Activated CD4-positive, alpha-beta T cell treated with anti-CD3 and anti-CD28 coated beads, Interleukin-10, Interleukin-2, amounts not matched to agents 100 ng/mL and 50 ng/mL, durations not matched to agents 16 hours and 8 hours (primary cell): ENCODE measurements around the gene TBCD.
"Not testable (repeated sequence)": the region's sequence is repeated elsewhere in the genome, so short reads cannot be mapped to it uniquely, and the experiment has no call there.

Experiments used
- DNase-seq: peaks from one replicate; pipeline ENCODE4 v3.0.0-alpha.2; 2020

The TBCD gene

GRCh38 chr17:82767041-82767754 is 15.3 kb downstream of the TBCD start:
- peak; percentile 44 for DNase-seq

DNA sequence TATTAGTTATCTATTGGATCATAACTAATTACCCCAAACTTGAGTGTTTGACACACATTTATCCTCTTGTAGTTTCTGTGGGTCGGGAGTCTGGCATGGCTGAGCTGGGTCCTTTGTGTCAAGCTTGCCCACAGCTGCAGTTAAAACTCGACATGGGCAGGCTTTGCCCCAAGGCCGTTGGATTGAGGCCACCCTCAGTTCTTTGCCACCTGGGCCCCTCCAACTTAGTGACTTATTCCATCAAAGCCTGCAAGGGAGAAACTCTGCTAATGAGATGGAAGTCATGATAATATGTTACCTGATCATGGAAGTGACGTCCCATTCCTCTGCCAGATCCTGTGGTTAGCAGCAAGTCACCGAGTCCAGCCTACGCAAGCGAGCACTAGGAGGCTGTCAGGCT is 17.2 kb downstream of the TBCD start:
- no peak for DNase-seq

- DNase-seq: no peak
Observed at GRCh38 chr17:82772026-82772425, 20.2 kb downstream of the TBCD start.

DNA sequence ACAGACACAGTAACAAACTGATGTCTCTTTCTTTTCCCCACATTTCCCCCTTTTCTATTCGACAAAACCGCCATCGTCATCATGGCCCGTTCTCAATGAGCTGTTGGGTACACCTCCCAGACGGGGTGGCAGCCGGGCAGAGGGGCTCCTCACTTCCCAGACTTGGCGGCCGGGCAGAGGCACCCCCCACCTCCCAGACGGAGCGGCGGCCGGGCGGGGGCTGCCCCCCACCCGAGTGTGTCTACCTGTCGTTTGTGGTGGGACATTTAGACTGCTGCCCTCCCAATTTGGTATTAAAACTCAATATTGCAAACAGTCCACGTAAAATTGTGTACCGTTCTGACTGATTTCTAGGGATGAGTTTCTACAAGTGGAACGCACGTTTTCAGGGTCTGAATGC is 22.6 kb downstream of the TBCD start:
- DNase-seq: not testable (repeated sequence)

DNA sequence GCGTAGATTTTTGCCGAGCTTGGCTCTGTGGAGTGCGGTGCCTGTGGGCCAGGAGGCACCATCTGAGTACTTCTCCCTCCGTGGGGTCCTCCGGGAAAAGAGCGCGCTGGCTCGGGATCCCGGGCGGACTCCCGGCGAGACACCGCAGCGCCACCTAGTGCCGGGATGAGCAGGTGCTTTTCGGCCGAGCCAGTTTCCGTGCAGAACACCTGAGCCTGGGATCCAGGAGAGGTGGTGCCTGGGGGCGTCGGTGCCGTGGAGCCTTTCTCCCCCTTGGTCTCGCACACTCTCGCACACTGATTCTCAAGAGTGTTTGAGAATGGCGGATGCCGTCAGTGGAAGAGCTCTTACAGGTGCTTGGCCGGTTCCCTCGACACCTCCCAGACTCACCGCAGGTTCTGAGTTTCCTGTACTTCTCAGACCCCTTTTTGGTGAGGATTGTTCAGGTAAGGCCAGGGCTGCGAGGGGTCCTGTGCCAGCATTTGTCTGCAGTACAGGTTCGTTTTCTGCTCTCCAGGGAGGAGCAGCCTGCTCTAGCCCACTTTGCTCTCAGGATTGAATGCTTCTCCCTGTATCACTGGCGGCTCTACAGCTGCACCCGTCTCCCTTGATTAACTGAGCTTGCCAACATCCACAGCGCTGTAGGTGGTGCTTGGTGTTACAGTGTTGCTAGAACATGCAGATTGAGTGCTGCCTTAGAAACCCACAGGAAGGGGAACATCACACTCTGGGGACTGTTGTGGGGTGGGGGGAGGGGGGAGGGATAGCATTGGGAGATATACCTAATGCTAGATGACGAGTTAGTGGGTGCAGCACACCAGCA is 23.3 kb downstream of the TBCD start:
- peak; percentile 33 for DNase-seq

DNA sequence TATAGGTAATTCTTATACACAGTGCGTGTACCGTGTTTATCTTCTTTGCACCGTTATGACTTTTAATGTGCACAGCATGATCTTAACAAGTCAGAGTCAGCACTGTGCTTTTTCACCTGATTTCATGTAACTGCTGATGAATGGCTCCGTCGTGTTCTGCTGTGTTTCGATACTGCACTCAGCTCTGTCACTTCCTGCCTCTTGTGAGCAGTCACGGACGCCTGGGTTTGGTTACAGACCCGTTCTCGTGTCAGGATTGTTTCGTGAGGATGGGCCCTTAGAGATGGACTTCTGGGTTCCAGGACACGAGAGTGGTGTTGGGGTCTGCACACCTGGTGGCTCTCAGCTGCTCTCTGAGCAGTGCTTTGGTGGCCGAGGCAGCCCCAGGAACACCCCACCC is 24.6 kb downstream of the TBCD start:
- DNase-seq: no peak

DNA sequence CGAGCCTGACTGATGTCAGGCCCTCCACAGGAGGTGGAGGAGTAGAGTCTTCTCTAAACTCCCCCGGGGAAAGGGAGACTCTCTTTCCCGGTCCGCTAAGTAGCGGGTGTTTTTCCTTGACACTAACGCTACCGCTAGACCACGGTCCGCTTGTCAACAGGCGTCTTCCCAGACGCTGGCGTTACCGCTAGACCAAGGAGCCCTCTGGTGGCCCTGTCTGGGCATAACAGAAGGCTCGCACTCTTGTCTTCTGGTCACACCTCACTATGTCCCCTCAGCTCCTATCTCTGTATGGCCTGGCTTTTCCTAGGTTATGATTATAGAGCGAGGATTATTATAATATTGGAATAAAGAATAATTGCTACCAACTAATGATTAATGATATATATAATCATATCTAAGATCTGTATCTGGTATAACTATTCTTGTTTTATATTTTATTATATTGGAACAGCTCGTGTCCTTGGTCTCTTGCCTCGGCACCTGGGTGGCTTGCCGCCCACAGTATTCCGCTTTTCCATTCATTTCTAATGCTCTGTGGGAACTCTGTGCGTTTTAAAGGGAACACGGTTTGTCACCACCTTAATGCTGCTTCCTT is 26.0 kb downstream of the TBCD start:
- DNase-seq: not testable (repeated sequence)

DNA sequence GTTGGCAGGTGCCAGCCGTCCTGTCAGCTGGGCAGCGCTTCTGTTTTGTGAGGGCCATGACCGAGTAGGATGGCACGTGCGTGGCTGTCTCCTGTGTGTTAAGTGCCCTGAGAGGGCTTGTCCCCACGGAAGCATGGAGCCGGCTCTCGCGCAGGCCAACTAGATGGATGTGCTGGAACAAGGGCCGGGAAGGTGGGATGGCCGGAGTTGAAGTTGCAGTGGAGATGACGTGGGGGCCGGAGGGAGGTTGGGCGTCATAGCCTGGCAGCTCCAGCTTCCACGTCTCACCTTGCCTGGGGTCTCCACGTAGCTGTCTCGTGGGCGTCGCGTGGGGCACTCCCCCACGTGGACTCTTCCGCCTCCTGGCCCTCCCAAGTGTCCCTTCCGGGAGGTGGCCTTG is 27.7 kb downstream of the TBCD start:
- DNase-seq: no peak

DNA sequence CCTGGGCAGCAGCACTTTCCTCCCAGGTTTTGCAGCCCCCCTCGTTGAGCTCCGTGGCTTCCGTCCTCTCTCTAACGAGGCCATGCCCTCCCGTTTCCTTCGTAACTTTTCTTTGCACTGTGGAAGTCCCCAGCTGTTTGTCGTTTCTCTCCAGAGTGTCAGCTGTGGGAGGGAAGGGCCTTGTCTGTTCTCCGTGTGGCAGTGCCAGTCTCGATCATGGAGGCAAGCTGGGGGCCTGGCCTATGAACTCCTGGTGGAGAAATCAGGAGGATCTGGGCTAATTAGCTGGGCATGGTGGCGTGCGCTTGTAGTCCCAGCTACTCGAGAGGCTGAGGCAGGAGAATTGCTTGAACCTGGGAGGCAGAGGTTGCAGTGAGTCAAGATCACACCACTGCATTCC is 28.3 kb downstream of the TBCD start:
- no peak for DNase-seq

GRCh38 chr17:82780971-82781893 is 29.4 kb downstream of the TBCD start:
- DNase-seq: no peak

- peak; percentile 85 for DNase-seq
Observed at GRCh38 chr17:82781894-82782274, 30.0 kb downstream of the TBCD start.

GRCh38 chr17:82782657-82783207 is 30.9 kb downstream of the TBCD start:
- DNase-seq: no peak

- DNase-seq: no peak
Observed at GRCh38 chr17:82783498-82783897, 31.6 kb downstream of the TBCD start.

- DNase-seq: not testable (repeated sequence)
Observed at GRCh38 chr17:82785581-82785980, 33.7 kb downstream of the TBCD start.

GRCh38 chr17:82786427-82786826 is 34.6 kb downstream of the TBCD start:
- no peak for DNase-seq

GRCh38 chr17:82787081-82787848 is 35.4 kb downstream of the TBCD start:
- no peak for DNase-seq

DNA sequence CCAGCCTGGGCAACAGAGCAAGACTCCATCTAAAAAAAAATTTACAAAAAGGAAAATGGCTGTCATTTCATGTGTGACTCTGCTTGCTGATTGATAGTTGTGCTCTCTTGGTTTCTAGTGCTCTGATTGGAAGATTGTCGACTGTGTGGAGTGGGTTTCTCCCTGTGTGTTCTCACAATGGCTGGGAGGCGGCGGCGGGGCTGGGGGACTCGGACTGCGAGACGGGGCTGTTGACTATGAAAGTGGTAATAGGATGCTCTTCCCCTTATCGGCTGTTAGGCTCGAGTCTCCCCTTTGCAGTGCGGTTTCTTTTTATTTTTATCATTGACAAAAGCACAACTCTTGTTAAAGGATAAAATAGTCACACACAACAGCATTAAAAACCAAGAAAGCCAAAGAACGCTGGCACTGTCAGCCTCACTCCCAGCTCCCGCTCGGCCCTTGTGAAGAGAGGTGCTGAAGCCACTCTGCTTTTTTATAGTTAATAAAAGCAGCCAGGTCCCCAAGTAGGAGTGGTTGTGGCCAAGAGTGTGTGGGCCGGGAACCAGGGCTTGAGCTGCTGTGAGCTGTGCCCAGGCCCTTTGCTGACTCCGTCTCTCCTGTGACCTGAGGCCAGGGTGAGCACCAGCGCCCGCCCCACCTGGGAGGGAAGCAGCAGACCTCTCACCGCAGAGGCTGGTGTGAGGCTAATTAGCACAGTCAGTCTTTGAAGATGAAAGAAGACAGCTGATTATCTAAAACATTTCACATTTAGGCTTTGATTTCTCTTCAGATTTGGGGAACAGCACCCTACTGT is 36.5 kb downstream of the TBCD start:
- no peak for DNase-seq

GRCh38 chr17:82789051-82789592 is 37.3 kb downstream of the TBCD start:
- no peak for DNase-seq

DNA sequence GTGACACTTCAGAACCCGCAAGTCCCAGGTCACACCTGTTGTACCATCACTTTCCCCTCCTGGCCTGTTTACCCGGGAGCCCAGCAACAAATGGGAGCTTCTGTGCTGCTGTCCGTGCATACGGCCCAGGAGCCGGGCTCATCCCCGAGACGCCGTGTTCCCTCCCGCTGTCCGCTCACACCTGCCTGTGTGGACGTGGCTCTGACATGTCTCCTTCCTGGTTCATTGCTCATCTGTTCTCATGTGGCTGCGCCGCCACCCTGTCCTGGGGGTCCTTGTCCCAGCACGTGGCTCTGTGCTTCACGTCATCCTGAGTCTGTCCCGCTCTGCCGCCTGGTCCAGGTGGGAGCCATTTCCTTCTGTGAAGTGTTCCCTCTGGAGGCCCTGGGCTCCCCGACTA is 37.9 kb downstream of the TBCD start:
- DNase-seq: no peak

DNA sequence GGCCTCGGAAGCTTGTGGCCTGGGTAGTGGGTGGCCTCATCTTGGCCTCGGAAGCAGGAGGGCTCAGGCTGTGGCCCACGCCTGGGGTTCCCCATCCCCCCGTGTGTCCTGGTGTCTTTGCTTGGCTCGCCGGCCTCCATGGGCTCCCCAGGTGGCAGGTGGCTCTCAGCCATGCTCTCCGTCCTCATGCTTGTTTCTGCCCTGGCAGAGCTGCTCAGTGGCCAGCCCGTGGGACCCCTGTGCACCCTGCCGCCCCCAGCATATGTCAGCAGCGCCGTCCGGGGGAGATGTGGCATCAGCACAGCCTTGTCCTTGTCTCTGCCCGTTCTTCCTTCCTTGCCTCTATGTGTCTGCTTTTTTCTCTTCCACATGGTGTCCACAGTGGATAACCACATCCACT is 38.5 kb downstream of the TBCD start:
- DNase-seq: no peak

DNA sequence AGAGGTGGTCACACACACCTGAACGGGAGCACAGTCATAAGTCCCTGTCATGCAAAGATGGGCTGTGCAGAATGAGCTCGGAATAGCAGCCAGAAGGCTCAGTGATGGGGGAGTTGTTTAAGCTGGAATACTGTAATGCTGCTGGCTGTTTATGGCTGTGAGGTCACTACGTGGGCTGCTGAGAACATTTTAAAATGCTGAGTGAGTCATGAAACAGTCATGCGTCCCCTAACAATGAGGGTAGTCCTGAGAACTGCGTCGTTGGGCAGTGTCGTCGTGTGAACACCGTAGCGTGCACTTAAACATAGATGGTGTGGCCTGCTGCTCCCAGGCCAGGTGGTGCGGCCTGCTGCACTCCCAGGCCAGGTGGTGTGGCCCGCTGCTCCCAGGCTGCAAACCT is 39.7 kb downstream of the TBCD start:
- no peak for DNase-seq
